Fibroblast of lung (primary cell): ENCODE results near the gene MRPL39. TPM values are rescaled to one million over a fixed set of nuclear protein-coding genes. Genes with fewer than 3 reads are reported as not detected.

ENCODE experiments used
- DNase-seq, 2 donors: peaks; one replicate each; pipeline versions ENCODE4 v3.0.0 to v3.0.0-alpha.2; 2010; ENCODE audit warnings: low read depth in 2 of 2
- H2AFZ ChIP-seq: 2 replicates; pipeline ENCODE4 v1.5.1; 2012; ENCODE audit warnings: low read length, control low read depth, inconsistent platforms
- H3K27ac ChIP-seq: 2 replicates; pipeline ENCODE4 v1.5.1; 2011; ENCODE audit warnings: low read length, control low read depth; ENCODE audit not compliant: insufficient read depth
- H3K27me3 ChIP-seq: 2 replicates; pipeline ENCODE4 v1.5.1; 2011; ENCODE audit warnings: mild to moderate bottlenecking, low read length; ENCODE audit not compliant: control insufficient read depth, insufficient read depth
- H3K36me3 ChIP-seq: 2 replicates; pipeline ENCODE4 v1.5.1; 2011; ENCODE audit warnings: low read length; ENCODE audit not compliant: control insufficient read depth, insufficient read depth
- H3K4me1 ChIP-seq: 2 replicates; pipeline ENCODE4 v1.5.1; 2011; ENCODE audit warnings: low read length; ENCODE audit not compliant: control insufficient read depth, insufficient read depth; ENCODE audit errors: extremely low read depth
- H3K4me2 ChIP-seq: 2 replicates; pipeline ENCODE4 v1.5.1; 2011; ENCODE audit warnings: low read length, control low read depth; ENCODE audit not compliant: insufficient read depth; ENCODE audit errors: extremely low read depth
- H3K4me3 ChIP-seq, 4 experiments: fragments of 200-600 bp in 1 of 4; sonication (generic) in 1 of 4; replicated peaks in 1 of 4; 2 replicates each; pipeline ENCODE4 v1.5.1; 2011 to 2016; ENCODE audit warnings: low read length in 4 of 4, low read depth in 3 of 4, mild to moderate bottlenecking in 3 of 4, control low read depth in 2 of 4, inconsistent platforms in 1 of 4, mixed read lengths in 1 of 4; ENCODE audit not compliant: insufficient read depth in 1 of 4; ENCODE audit errors: control extremely low read depth in 1 of 4
- H3K79me2 ChIP-seq: 2 replicates; pipeline ENCODE4 v1.5.1; 2012; ENCODE audit warnings: mild to moderate bottlenecking, low read length, inconsistent platforms; ENCODE audit not compliant: control insufficient read depth, insufficient read depth
- H3K9ac ChIP-seq: 2 replicates; pipeline ENCODE4 v1.5.1; 2011; ENCODE audit warnings: mild to moderate bottlenecking, low read length, control low read depth; ENCODE audit not compliant: insufficient read depth
- H3K9me3 ChIP-seq: 2 replicates; pipeline ENCODE4 v1.5.1; 2012; ENCODE audit warnings: low read depth, low read length; ENCODE audit not compliant: control insufficient read depth, insufficient read depth
- H4K20me1 ChIP-seq: 2 replicates; pipeline ENCODE4 v1.5.1; 2011; ENCODE audit warnings: low read length; ENCODE audit not compliant: control insufficient read depth, insufficient read depth; ENCODE audit errors: extremely low read depth
- EZH2 ChIP-seq: IDR thresholded peaks from 2 replicates; pipeline ENCODE4 v1.5.1; 2012; ENCODE audit warnings: low read length, control low read depth, mild to moderate bottlenecking; ENCODE audit errors: missing control alignments
- polyA plus RNA-seq, 2 donors: library from polyadenylated mRNA; depleted of rRNA in 1 of 2; stranded (reverse) in 1 of 2; unstranded in 1 of 2; fragments of >200 nt; gene quantifications; 2 replicates each; pipeline ENCODE4 v1.2.1, GENCODE V29; 2011 to 2012; ENCODE audit warnings: missing spikeins in 1 of 2
- total RNA-seq: library from RNA; depleted of rRNA; stranded (reverse); fragments of >200 nt; gene quantifications from 2 replicates; pipeline ENCODE4 v1.2.1, GENCODE V29; 2014
- TF ChIP-seq, protein P1 (sequence below), 2 donors: IDR thresholded peaks in 1 of 2; conservative IDR thresholded peaks in 1 of 2; 1 replicate in 1 of 2; 2 replicates in 1 of 2; pipeline ENCODE4 v1.5.1; 2011 to 2012; ENCODE audit warnings: low read length in 2 of 2, control low read depth in 1 of 2, inconsistent platforms in 1 of 2, low read depth in 1 of 2, mild to moderate bottlenecking in 1 of 2

The MRPL39 gene
- total and polyA plus RNA-seq, 2 donors (not counting 1 experiment from before 2014, with no cell fraction given) = 30.5 to 34.5 TPM

DNA sequence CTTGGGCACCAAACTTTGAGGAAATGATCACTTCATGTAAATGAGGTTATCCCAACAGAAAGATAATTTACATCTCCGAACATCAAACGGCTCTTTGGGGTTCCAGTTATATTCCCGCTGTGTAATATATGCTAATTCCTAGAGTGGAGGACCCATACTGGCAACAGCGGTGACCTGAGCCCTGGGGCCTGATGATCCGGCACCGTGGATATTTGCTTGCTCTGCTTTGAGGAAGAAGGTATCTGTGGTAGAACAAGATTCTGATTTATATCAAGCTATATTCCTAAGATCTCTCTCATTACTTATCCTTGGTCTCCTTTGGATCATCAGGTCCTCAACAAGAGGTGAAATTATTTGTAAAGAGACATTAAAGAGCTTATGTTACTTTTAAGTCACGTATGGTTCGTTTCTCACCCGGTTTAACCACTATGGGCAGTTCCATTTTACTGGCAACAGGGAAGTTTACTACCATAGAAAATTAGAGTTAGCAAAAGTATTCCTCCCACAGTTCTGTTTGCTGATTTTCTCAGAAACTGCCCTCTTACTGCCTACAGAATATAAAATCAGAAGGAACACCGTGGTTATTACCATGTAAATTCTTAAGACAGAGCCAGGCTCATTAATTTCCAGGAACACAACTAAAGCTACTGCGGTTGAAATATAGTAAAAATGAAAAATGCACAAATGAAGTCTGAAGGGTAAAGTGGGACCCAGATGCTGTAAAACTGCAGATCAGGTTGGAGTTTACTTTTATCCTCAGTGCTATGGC is 56.7 kb downstream of the MRPL39 start:
- H3K27ac ChIP-seq = no peak overlapping the region
- no peak overlapping the region for H2AFZ ChIP-seq
- H3K79me2 ChIP-seq = no peaks in the 10 kb centered on the region
- H3K4me2 ChIP-seq = no peak overlapping the region
- H3K36me3 ChIP-seq = no peaks in the 10 kb centered on the region
- H3K4me3 ChIP-seq = no peak overlapping the region
- H3K9ac ChIP-seq = no peak overlapping the region
- no peak for TF ChIP-seq EZH2
- no peaks in the 10 kb centered on the region for H3K27me3 ChIP-seq
- H3K4me1 ChIP-seq = no peaks in the 10 kb centered on the region
- no peaks in the 10 kb centered on the region for H4K20me1 ChIP-seq
- no peaks in the 10 kb centered on the region for H3K9me3 ChIP-seq
- DNase-seq = no peak

GRCh38 chr21:25541042-25541441 is 66.2 kb downstream of the MRPL39 start:
- no peaks in the 10 kb centered on the region for H3K9me3 ChIP-seq
- TF ChIP-seq EZH2 = no peak
- TF ChIP-seq, protein P1, sequence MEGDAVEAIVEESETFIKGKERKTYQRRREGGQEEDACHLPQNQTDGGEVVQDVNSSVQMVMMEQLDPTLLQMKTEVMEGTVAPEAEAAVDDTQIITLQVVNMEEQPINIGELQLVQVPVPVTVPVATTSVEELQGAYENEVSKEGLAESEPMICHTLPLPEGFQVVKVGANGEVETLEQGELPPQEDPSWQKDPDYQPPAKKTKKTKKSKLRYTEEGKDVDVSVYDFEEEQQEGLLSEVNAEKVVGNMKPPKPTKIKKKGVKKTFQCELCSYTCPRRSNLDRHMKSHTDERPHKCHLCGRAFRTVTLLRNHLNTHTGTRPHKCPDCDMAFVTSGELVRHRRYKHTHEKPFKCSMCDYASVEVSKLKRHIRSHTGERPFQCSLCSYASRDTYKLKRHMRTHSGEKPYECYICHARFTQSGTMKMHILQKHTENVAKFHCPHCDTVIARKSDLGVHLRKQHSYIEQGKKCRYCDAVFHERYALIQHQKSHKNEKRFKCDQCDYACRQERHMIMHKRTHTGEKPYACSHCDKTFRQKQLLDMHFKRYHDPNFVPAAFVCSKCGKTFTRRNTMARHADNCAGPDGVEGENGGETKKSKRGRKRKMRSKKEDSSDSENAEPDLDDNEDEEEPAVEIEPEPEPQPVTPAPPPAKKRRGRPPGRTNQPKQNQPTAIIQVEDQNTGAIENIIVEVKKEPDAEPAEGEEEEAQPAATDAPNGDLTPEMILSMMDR (conservative IDR thresholded peaks at IDR 0.05 in 1 of 2, IDR thresholded peaks at IDR 0.05 in 1 of 2; ENCODE audit: low read depth in 1 of 2, low read length in 2 of 2) = no peak
- no peaks in the 10 kb centered on the region for H4K20me1 ChIP-seq
- H3K27me3 ChIP-seq = no peaks in the 10 kb centered on the region
- no peak overlapping the region for H3K27ac ChIP-seq
- no peaks in the 10 kb centered on the region for H3K79me2 ChIP-seq
- no peaks in the 10 kb centered on the region for H3K36me3 ChIP-seq
- DNase-seq = no peak
- no peak overlapping the region for H3K4me3 ChIP-seq
- no peak overlapping the region for H3K9ac ChIP-seq
- no peaks in the 10 kb centered on the region for H3K4me1 ChIP-seq
- no peak overlapping the region for H2AFZ ChIP-seq
- no peak overlapping the region for H3K4me2 ChIP-seq

DNA sequence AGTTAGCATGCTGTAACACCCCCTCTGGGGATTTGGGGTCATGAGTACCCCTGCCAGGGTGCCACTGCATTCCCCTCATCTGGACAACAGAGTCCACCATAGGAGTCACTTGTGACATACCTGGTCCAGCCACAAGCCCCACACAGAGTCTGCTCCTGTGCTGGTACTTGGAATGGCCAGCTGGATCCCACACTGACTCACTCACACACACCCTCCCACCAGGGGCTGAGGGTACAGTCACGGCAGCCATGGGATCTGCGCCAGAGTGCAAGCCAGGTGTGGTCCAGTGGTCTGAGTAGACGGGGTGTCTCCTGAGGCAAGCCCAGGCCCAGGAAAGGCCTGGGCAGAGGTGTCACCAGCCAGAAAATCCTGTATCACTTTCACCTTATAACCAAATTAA is 67.7 kb downstream of the MRPL39 start:
- H3K27ac ChIP-seq = no peak overlapping the region
- no peak overlapping the region for H3K4me3 ChIP-seq
- H3K4me1 ChIP-seq = no peaks in the 10 kb centered on the region
- no peaks in the 10 kb centered on the region for H3K79me2 ChIP-seq
- H3K4me2 ChIP-seq = no peak overlapping the region
- H2AFZ ChIP-seq = no peak overlapping the region
- no peak overlapping the region for H3K9ac ChIP-seq
- no peak for DNase-seq
- no peaks in the 10 kb centered on the region for H4K20me1 ChIP-seq
- TF ChIP-seq, protein P1 (conservative IDR thresholded peaks at IDR 0.05 in 1 of 2, IDR thresholded peaks at IDR 0.05 in 1 of 2; ENCODE audit: low read depth in 1 of 2, low read length in 2 of 2) = no peak
- no peak for TF ChIP-seq EZH2
- H3K36me3 ChIP-seq = no peaks in the 10 kb centered on the region
- H3K27me3 ChIP-seq = no peaks in the 10 kb centered on the region
- no peaks in the 10 kb centered on the region for H3K9me3 ChIP-seq
